GM18519 (cell line): Measurements from ENCODE around the gene KIAA1328.
A peak's percentile ranks its signal among the peaks of the same experiment; 100 is the strongest.
"Not testable (repeated sequence)": the region's sequence is repeated elsewhere in the genome, so short reads cannot be mapped to it uniquely, and the experiment has no call there.

ENCODE experiments used
- ATAC-seq: cut with Tn5 transposase; IDR thresholded peaks from one replicate; pipeline ENCODE4 v1.9.1; 2021; ENCODE audit warnings: mild to moderate bottlenecking, moderate library complexity; ENCODE audit not compliant: unreplicated experiment, low FRiP score

Gene KIAA1328

DNA sequence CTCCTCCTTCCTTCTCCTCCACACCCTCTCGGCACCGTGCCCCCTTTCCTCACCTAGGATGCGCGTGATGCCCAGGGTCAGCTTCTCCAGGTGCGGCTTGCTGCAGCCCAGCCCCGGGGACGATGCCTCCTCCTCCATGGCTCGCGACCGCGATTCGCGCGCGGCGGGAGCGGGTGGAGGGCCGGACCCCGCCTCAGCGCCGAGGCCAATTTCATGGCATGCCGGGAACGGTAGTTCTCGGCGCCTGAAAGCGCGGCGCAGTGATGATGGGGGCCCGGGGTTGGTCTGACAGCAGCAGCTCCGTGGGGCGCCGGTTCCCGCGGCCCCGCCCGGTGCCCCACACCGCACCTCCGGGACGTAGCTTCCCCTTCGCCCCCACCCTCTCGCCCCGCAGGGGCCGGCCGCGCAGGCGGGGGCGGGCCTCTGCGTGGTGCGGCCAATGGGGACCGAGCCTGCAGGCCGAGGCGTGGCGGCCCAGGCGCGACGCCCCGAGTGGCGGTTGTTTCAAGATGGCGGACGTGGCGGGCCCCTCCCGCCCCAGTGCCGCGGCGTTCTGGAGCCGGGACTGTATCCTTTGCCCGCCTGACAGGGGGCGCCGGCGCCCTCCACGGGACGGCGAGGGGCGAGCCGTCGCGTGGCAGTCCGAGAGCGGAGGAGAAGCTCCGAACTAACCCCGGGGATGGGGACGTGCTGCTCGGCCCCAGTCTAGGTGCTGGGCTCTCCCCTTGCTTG is at the start of gene KIAA1328, which contains the start of gene TPGS2:
KIAA1328 (plus strand) TSS at position 498 of the 732 bp plus-strand sequence; CDS start at position 510, 12 bp downstream.
TPGS2 (minus strand) TSS at position 373 of the 732 bp plus-strand sequence; CDS start at position 138, 235 bp downstream.
- peak; percentile 85 for ATAC-seq

- ATAC-seq, result no peak
Observed at GRCh38 chr18:36780748-36781147, 48.2 kb upstream of the KIAA1328 start.

DNA sequence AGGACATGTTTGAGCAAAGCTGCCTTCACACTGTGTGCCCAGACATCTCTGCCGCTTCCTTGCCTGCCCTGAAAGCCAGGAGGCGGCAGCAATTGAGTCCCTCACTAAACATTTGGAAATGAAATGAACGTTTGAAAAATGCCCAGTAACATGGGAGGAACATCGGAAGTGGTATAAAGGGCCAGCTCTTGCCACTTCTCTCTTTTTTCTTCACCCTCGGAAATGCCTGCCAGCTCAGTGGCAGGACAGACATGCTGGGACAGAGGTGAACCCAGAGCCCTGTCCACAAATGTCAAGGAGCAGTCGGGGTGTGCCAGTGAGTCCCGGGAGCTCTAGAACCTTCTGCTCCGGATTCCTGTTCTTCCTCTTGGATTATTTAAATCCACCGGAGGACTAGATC is 46.2 kb upstream of the KIAA1328 start:
- ATAC-seq, result no peak

DNA sequence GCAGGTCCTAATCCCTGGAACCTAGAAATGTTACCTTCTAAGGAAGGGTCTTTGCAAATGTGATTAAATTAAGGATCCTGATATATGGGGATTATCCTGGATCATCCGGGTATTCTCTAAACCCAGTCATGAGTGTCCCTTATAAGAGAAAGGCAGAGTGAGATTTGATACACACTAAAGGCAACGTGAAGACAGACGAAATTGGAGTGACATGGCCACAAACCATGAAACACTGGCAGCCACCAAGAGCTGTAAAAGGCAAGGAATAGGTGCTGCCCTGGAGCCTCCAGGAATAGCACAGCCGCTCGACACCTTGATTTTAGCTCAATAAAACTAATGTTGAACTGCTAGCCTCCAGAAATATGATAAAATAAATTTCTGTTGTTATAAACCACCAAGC is 45.1 kb upstream of the KIAA1328 start:
- ATAC-seq, result no peak

DNA sequence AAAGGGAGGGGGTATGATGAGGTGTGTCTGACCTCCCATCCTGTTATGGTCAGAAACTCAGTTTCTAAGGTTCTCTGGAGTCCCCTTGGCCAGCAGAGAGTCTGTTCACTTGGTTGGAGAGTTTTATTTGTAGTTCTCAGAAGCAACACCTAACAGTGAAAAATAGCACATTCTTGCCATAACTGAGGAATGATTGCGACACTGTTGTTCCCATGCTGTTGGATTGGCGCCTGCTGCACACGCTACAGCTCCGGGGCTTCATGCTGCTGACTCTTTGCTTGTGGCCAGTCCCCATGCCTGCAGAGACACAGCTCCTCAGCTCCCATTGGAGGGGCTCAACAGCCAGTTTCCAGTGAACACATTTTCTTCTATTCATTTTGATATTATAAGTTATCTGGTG is 42.2 kb upstream of the KIAA1328 start:
- ATAC-seq, result no peak

GRCh38 chr18:36792634-36793283 is 36.2 kb upstream of the KIAA1328 start:
- no peak for ATAC-seq

- ATAC-seq, result no peak
Observed at GRCh38 chr18:36798738-36799473, 30.0 kb upstream of the KIAA1328 start.

DNA sequence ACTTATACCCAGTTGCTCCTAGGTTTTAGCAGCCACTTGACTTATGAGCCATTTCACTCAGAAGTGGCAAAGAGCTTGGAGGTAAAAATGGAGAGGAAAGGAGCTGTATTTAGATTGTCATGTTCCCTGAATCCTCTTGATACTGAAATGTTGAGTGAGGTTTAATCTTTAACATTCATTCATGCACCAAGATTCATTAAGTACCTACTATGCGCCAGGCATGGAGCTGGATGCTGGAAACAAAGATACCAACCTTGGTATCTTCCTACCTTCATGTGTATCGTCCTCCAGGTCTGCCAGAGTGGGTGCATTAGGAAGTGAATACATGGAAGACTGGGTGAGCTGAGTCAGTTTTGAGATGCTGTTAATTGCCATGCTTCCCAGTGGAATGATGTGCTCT is 23.8 kb upstream of the KIAA1328 start:
- no peak for ATAC-seq

- ATAC-seq, result no peak
Observed at GRCh38 chr18:36808681-36809080, 20.2 kb upstream of the KIAA1328 start.

- ATAC-seq, result peak; percentile 95
Observed at GRCh38 chr18:36809590-36810381, 19.1 kb upstream of the KIAA1328 start.

DNA sequence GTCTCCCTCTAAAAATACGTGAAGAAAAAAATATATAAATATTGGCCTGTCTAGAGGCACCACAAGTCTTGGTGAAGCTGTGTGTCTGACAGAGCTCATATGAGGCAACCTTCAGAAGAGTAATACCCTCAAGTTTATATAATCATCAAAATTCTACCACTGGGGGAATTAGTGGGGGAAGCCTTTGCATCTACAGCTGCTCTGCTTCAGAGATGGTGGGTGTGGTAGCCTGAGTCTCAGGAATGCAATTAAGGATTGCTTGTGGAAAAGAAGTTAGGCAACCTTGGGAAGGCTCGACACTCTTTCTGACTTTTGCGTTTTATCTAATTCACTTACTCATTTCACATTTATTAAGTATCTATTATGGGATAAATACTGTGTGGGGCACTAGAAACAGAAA is 17.5 kb upstream of the KIAA1328 start:
- no peak for ATAC-seq

GRCh38 chr18:36811955-36812354 is 17.0 kb upstream of the KIAA1328 start:
- ATAC-seq, result no peak

GRCh38 chr18:36812678-36813077 is 16.2 kb upstream of the KIAA1328 start:
- no peak for ATAC-seq

GRCh38 chr18:36813101-36813775 is 15.7 kb upstream of the KIAA1328 start:
- ATAC-seq, result no peak

DNA sequence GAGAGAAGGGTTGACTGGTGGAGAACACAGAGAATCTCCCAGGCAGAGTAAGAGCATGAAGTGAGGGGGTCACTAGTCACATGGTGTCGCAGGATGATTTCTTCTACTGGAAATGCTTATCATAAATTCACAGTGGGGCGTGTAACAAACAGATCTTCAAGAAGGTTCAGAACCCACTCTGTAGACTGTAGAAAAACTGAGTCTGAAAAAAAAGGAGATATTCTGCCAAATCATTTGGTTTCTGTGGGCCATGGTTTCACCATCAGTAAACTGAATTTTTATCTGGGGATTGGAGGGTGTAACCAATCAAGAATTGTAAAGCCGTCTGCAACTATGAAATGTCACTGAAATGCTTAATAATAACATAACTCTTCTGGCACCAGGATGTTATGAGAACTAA is 15.1 kb upstream of the KIAA1328 start:
- no peak for ATAC-seq

GRCh38 chr18:36814994-36815393 is 13.9 kb upstream of the KIAA1328 start:
- no peak for ATAC-seq

DNA sequence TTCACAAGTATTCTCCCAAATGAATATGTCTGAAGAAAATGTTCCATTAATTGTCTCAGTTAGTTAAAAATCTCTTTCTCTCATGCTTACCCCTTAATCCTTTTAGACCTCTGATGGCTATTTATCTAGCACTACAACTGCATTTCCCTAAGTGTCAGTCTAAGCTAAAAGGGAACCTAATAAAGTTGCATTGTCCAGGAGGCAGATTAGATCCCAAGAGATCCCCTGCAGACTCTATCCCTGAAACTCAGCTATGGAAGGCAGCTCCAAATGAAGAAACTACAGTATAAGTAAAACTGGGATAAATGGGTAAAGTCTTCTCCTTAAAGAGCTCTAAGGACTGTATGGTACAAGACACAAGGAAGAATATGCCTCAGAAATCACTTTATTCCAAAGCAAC is 12.8 kb upstream of the KIAA1328 start:
- not testable (repeated sequence) for ATAC-seq

GRCh38 chr18:36817039-36817438 is 11.9 kb upstream of the KIAA1328 start:
- ATAC-seq, result no peak

DNA sequence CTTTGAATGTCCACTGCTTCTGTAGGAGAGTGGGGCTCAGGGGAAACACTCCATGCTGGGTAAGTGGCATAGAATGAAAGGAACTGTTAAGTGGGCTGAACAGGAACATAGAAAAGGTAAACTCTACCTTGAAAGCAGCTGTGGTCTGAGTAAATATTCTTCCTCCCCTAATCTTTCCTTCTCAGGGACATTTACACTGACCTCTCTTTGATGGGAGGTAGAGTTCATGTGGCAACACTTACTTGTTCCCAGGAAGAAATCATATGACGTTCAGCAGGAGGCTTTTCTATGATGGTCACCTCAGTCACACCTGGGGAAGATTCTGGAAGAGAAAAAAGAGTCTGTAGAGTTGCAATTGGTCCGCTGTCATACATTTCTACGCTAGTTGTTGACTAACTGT is 10.3 kb upstream of the KIAA1328 start:
- no peak for ATAC-seq

DNA sequence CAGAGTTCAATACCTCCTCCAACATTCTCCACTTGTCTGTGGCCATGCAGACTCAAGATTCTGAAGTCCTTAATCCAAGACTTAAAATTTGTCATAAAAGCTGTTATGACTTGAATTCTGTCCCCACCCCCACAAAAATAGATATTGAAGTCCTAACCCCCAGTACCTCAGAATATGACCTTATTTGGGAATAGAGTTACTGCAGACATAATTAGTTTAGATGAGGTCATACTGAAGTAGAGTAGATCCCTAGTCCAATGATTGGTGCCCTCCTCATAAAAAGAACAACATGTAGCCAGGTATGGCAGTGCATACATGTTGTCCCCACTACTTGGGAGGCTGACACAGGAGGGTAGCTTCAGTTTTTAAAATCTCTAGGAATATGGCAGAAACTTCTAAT is 9.3 kb upstream of the KIAA1328 start:
- ATAC-seq, result no peak
